ENCODE data around the gene TAS1R1.

The TAS1R1 gene

DNA sequence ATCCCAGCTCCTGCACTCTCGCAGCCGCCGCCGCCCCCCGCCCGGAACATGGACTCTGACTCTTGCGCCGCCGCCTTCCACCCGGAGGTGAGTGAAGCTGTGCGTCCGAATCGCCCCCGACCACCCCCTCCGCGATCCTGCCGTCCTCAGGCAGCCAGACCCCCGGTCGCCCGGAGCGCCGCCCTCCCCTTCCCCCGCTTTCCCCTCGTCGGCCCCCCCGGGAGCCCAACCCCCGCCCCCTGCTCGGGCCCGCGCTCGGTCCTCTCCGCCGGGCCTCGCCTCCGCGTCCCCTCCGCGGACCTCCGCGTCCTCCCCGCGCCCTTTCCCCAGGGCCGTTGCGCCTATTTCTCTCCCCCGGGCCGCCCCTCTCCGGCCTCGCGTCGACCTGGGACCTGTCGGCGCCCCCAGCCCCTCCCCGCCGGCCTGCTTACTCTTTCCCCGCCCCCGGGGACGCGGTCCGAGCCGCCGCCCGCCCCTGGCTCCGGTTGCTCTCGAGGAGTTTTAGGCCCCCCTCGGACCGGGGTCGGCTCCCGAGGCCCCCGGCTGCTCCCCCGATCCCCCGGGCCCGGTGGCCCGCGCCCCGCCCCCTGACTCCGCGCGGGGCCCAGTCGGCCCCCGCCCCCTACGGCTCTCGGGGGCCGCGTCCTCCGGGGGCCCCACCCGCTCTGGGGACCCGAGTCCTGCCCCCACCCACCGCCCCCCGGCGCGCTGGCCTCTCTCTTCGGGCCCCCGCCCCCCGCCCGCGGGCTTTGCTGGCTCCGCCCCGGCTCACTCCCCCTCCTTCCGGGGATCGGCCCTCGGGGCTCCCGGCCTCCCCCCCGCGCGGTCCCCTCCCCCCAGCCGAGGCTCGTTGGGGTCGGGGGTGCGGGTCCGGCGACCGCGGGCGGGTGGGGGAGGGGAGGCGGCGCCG, 59.2 kb downstream of the TAS1R1 start:
- DNase-seq, result no peak

DNA sequence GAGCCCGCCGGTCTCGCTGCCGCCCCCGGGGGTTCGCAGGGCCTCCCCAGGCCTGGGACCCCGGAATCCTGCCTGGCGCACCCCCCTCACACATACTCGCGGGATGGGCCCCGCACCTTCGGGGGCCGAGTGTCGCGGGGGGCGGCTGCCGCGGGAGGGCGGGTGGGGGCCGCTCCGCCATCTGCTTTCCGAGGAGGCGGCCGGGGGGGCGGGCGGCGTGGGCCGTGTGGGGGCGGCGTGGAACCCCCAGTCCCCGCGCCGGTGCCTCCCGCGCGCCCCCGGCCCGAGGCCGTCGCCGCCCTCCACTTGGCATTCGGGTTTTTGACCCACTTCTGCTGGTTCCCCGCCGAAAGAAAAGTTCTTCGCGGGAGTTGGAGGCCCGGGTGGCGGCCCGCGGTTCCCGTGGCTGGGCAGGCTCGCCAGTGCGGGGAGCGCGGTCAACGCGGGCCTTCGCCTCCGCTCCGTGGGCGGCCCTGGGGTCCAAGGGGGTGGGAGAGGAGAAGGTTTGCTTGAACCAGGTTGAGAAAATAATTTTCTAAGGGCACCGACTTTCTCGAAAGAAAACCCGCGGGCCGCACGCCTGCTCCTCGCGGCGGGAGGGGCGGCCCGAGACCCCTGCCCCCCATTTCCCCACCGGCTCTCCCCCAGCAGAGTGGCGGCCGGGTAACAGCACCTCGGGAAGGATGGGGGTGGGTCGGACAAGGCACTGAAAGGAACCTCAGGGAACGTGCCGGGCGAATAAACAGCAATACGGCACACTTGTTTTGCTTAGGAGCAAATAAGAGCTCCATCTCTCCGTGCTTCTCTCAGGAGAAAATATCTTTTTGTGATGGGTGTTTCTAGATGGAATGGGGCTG, 60.0 kb downstream of the TAS1R1 start:
- DNase-seq, result no peak

GRCh38 chr1:6619045-6619444, 63.9 kb downstream of the TAS1R1 start:
- no peak for DNase-seq

GRCh38 chr1:6621429-6622391, 66.6 kb downstream of the TAS1R1 start:
- DNase-seq, result no peak

DNA sequence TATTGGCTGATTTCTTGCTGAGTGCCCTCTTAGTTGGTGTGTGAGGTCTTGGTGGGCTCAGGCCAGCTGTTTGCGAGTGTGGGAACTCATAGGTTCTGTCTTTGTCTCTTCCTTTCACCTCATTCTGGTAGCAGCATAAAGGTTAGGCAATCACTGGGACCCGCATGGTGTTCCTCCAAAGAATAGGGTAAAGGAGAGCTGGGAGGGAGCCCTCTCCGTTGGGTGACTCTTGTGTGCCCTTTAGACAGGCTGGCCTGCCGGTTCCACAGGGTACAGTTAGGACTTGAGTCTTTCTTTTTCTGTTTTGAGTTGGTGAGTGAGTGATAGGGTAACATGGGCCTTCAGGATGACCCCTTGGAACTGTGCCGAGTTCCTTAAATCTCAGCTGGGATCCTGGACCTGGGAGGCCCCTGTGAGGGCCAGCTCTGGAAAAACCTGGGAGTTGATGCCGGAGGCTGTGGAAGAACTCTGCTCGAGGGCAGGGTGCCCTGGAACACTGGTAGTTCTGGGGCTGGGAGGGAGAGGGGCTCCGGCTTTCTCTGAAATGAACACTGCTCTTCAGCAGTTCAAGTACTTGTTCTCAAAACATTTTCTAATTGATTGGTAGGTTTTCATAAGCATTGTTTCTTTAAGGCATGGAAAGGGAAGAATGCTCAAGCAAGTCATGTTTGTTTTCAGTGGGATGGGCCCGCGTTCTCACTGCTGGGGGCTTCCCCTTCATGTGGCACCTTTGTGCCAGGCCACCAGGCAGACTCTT, 67.5 kb downstream of the TAS1R1 start:
- no peak for DNase-seq

DNA sequence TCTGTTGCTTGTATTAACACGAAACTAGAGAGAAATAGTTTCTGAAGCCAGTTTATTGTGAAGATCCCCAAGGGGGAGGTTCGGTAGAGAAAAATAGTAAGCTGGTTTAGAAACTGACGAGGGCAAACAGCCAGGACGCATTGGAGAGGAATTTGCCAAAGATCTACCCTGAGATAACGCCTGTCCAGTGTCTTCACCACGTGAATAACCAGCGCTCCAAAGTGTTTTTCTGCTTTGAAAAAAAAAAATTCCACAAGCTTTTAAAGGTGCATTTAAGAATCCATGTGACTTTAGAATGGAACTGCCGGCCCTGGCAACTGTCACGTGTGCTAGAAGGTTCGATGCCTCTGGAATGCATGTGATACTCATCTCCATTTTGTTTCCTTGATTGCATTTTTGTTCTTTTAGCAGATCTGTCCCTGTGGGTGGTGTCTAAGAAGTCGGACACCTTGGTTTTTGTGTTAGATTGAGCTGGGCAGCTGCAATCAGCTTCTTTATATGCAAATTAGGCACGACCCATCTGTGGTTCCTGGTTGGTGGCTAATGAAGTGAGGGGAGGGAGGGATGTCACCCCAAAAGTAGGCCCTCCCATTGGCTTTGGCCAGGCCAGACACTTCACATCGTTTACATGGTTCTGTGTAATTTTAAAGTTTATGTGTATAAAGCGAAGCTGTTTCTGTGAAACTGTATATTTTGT, 68.3 kb downstream of the TAS1R1 start:
- no peak for DNase-seq

GRCh38 chr1:6624710-6625583, 69.8 kb downstream of the TAS1R1 start, which contains the start of gene THAP3:
TSS of gene THAP3 (plus strand) at chr1:6624868. CDS start at chr1:6625219, 351 bp downstream.
- DNase-seq, result peak; percentile 56 to 75

DNA sequence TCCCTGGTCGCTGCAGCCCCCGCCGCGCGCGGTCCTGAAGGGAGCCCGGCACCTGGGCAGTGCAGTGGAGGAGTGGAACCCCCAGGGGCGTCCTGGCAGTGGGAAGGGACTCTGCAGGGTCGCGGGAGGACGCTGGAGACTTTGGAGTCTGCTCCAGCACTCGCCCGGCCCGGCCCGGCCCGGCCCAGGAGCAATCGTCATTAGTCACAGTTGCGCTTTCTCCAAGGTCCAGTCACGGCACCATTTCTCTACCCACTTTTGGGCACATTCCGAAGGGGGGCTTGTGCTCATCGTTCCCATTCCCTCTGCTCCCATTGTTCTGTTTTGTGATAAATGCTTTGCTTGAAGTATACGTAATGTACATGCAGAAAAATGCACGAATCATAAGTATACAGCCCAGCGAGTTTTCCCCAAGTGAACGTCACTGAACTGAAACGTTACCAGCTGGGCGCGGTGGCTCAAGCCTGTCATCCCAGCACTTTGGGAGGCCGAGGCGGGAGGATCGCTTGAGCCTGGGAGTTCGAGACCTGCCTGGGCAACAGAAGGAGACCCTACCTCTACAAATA, 70.6 kb downstream of the TAS1R1 start:
- DNase-seq, result no peak

DNA sequence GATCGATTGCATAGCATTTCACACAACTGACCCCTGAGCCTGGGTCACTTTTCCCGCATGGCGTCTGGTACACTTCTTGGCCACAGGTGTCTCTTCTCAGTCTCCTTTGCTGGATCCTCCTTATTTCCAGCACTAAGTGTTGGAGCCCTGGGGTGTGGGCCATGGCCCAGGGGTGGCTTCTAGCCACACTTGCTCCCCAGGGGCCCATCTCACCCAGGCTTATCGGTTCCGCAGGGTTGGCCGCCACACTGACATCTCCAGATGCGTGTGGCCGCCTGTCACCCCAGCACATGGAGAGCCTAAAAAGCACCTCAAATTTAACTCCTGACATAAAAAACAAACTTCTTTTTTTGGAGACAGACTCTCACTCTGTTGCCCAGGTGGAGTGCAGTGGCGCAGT, 71.9 kb downstream of the TAS1R1 start:
- no peak for DNase-seq

- no peak for DNase-seq
These were observed 72.9 kb downstream of the TAS1R1 start for GRCh38 chr1:6627841-6628545.

GRCh38 chr1:6628971-6629479, 73.9 kb downstream of the TAS1R1 start:
- no peak for DNase-seq

All from SW 1271 (cell line).